Ovary (tissue), 9 donors: Measurements from ENCODE around the gene TBC1D5. TPM values are rescaled to one million over a fixed set of nuclear protein-coding genes. Genes with fewer than 3 reads are reported as not detected.

Source experiments
- DNase-seq, 5 donors: peaks; one replicate each; pipeline ENCODE4 v3.0.0-alpha.2; 2019 to 2020
- H3K27ac ChIP-seq, 2 donors: fragments of 200-600 bp; one replicate each; pipeline versions ENCODE4 v1.5.1 to v1.8.0; 2019 to 2022
- H3K27me3 ChIP-seq: fragments of 200-600 bp; one replicate; pipeline ENCODE4 v1.8.0; 2022
- H3K36me3 ChIP-seq: fragments of 200-600 bp; sonication (generic); one replicate; pipeline ENCODE4 v1.5.1; 2019
- H3K4me1 ChIP-seq: one replicate; pipeline ENCODE4 v1.8.1; 2013; ENCODE audit warnings: mild to moderate bottlenecking, moderate library complexity; ENCODE audit not compliant: insufficient read depth
- H3K4me3 ChIP-seq: fragments of 200-600 bp; sonication (generic); one replicate; pipeline ENCODE4 v1.5.1; 2017
- H3K9me3 ChIP-seq, 2 donors: fragments of 200-600 bp in 1 of 2; sonication (generic) in 1 of 2; one replicate each; pipeline versions ENCODE4 v1.5.1 to v1.8.1; 2013 to 2019; ENCODE audit warnings: mild to moderate bottlenecking in 1 of 2, moderate library complexity in 1 of 2
- CTCF ChIP-seq, 3 donors: fragments of 450-650 bp in 2 of 3; fragments of 200-600 bp in 1 of 3; IDR thresholded peaks; one replicate each; pipeline versions ENCODE4 v1.5.1 to v1.8.0; 2016 to 2022; ENCODE audit warnings: antibody characterized with exemption in 3 of 3, mild to moderate bottlenecking in 1 of 3
- EP300 ChIP-seq: sonication (generic); formaldehyde crosslinking; IDR thresholded peaks from one replicate; pipeline ENCODE4 v1.6.1; 2017; ENCODE audit warnings: antibody characterized with exemption
- POLR2A ChIP-seq: fragments of 450-650 bp; IDR thresholded peaks from one replicate; pipeline ENCODE4 v1.6.1; 2017; ENCODE audit warnings: antibody characterized with exemption, mild to moderate bottlenecking, moderate library complexity
- WGBS, 3 donors: extraction: QIAGEN DNeasy Blood & Tissue Kit in 1 of 3; methylation state at CpG; one replicate each; pipeline versions ENCODE4 v1.1.5 to v1.1.7; 2013 to 2017; 5-methylcytosine and 5-hydroxymethylcytosine counted together
- intact Hi-C, 4 donors: fragments of 100-400 bp; cut with DNase I; formaldehyde crosslinking; loops; one replicate each; pipeline versions ENCODE4 v1.11.0 to v1.15.1; 2022 to 2023
- polyA plus RNA-seq, 2 donors: library from polyadenylated mRNA; stranded (reverse); fragments of 200-250 nt in 1 of 2; fragments of 350-450 nt in 1 of 2; fragmentation: Illumina TruSeq in 1 of 2; extraction: RNeasy Lipid Tissue Mini Kit (QIAGEN cat#74804) in 1 of 2; gene quantifications; one replicate each; pipeline ENCODE4 v1.2.3, GENCODE V29; 2013 to 2014
- total RNA-seq, 7 donors: library from RNA; depleted of rRNA in 2 of 7; stranded (reverse); fragments of >200 nt in 2 of 7; fragmentation: NEBNext Ultra II Directional in 3 of 7; extraction: Animal tissue kit (Norgen Biotek cat#: 25700) in 3 of 7; gene quantifications; one replicate each; pipeline versions ENCODE4 v1.1.0 to v1.2.4, GENCODE V29; 2016 to 2023
- donor health status: DM: no; HTN: no; CAD: no; lungs with moderate emphysema.
- donor health status: DM: no; HTN: no; CAD: no.
- donor health status: Bipolar disorder and iron deficiency.
- donor health status: DM: yes; HTN: yes; CAD: no.
- donor health status: DM: no; HTN: no; CAD: no.
- donor health status: DM: yes; HTN: yes; CAD: no.

Gene TBC1D5
- total and polyA plus RNA-seq, 9 donors, result 20.7 to 73.5 (median 61.0) TPM

GRCh38 chr3:17142516-17142915 is 599.9 kb downstream of the TBC1D5 start:
- Histone ChIP-seq H3K27me3 (no peaks in the 10 kb centered on the region), H3K4me3 (no peak overlapping the region), H3K27ac (no peak overlapping the region), H3K4me1 (no peaks in the 10 kb centered on the region), H3K9me3 (no peaks in the 10 kb centered on the region), H3K36me3 (no peaks in the 10 kb centered on the region)
- no peak for TF ChIP-seq POLR2A
- no peak for TF ChIP-seq EP300
- no peak for TF ChIP-seq CTCF (IDR thresholded peaks at IDR 0.05)
- WGBS, 3 donors, result 94 to 97% (median 95%) methylated on average over 10 of the region's 10 CpGs
- no peak for DNase-seq
- intact Hi-C loops, result no loop called here

- Histone ChIP-seq H3K4me1 (no peaks in the 10 kb centered on the region), H3K27me3 (no peaks in the 10 kb centered on the region), H3K9me3 (no peaks in the 10 kb centered on the region), H3K27ac (no peak overlapping the region), H3K4me3 (no peak overlapping the region), H3K36me3 (no peaks in the 10 kb centered on the region)
- 93 to 99% (median 98%) methylated on average over 4 of the region's 4 CpGs for WGBS, 3 donors
- DNase-seq, result no peak
- no peak for TF ChIP-seq CTCF (IDR thresholded peaks at IDR 0.05)
- no peak for TF ChIP-seq POLR2A
- TF ChIP-seq EP300, result no peak
- intact Hi-C loops, result no loop called here
Measured at GRCh38 chr3:17141699-17142098, 600.7 kb downstream of the TBC1D5 start.

GRCh38 chr3:17140670-17141505 is 601.5 kb downstream of the TBC1D5 start:
- intact Hi-C loops, result no loop called here
- TF ChIP-seq EP300, result no peak
- TF ChIP-seq POLR2A, result no peak
- TF ChIP-seq CTCF (IDR thresholded peaks at IDR 0.05), result no peak
- H3K9me3 ChIP-seq, result no peaks in the 10 kb centered on the region
- no peaks in the 10 kb centered on the region for H3K4me1 ChIP-seq
- H3K36me3 ChIP-seq, result no peaks in the 10 kb centered on the region
- no peak for DNase-seq
- H3K27me3 ChIP-seq, result no peaks in the 10 kb centered on the region
- WGBS, 3 donors, result 77 to 80% (median 79%) methylated on average over 13 of the region's 13 CpGs
- H3K4me3 ChIP-seq, result no peak overlapping the region
- H3K27ac ChIP-seq, result no peak overlapping the region

GRCh38 chr3:17138246-17139039 is 604.0 kb downstream of the TBC1D5 start:
- intact Hi-C loops, result no loop called here
- no peak for DNase-seq
- no peak overlapping the region for H3K27ac ChIP-seq
- no peak overlapping the region for H3K4me3 ChIP-seq
- WGBS, 3 donors, result 93 to 94% (median 93%) methylated on average over 7 of the region's 7 CpGs
- H3K9me3 ChIP-seq, result no peaks in the 10 kb centered on the region
- no peaks in the 10 kb centered on the region for H3K27me3 ChIP-seq
- H3K36me3 ChIP-seq, result no peaks in the 10 kb centered on the region
- H3K4me1 ChIP-seq, result no peaks in the 10 kb centered on the region
- TF ChIP-seq CTCF (IDR thresholded peaks at IDR 0.05) (no peak), EP300 (no peak), POLR2A (no peak)
